HCT116 (cell line): ENCODE data around the gene APBA2. TPM values are rescaled to one million over a fixed set of nuclear protein-coding genes. Genes with fewer than 3 reads are reported as not detected.

ENCODE experiments used
- ATAC-seq: fragments of 200-7000 bp; cut with Tn5 transposase; 2 replicates; pipeline ENCODE4 v1.9.1; 2020; ENCODE audit warnings: mild to moderate bottlenecking, moderate library complexity
- BruUV-seq: library from RNA; stranded (reverse); fragments of 400-500 nt; replicated peaks from 2 replicates; lab custom pipeline; 2021; lab: Mats Ljungman, UMichigan
- CTCF ChIA-PET: fragments of 300-600 bp; sonication (Branson Sonifier 250); formaldehyde crosslinking; loops from one replicate; lab custom pipeline; 2021; ENCODE audit warnings: antibody characterized with exemption; lab: Charles Lee
- POLR2A ChIA-PET: fragments of 300-600, 350-600 bp; sonication (Branson Sonifier 250); formaldehyde crosslinking; loops from one replicate; lab custom pipeline; 2021; ENCODE audit warnings: antibody characterized with exemption; lab: Charles Lee
- RAD21 ChIA-PET, 2 experiments: fragments of 300-600 bp; sonication (Branson Sonifier 250); formaldehyde crosslinking; loops; one replicate each; lab custom pipeline; 2023; ENCODE audit warnings: low total read pairs in 2 of 2; ENCODE audit not compliant: uncharacterized antibody in 2 of 2, unreplicated experiment in 2 of 2, low non-redundant PET in 1 of 2; lab: Charles Lee
- DNase-seq: peaks from one replicate; pipeline ENCODE4 v3.0.0-alpha.2; 2010; ENCODE audit warnings: low read depth, low spot score
- H2AFZ ChIP-seq: fragments of 200-600 bp; shearing (Covaris generic), sonication (generic); 2 replicates; pipeline ENCODE4 v1.6.1; 2017; ENCODE audit warnings: low read depth, mixed run types, mixed read lengths, antibody characterized with exemption, low read length; ENCODE audit not compliant: poor library complexity, severe bottlenecking
- H3K27ac ChIP-seq: 2 replicates; pipeline ENCODE4 v1.5.1; 2012; ENCODE audit warnings: low read depth, low read length
- H3K27me3 ChIP-seq: fragments of 200-600 bp; sonication (generic); 2 replicates; pipeline ENCODE4 v1.6.1; 2016; ENCODE audit warnings: mixed run types, low read length, mixed read lengths; ENCODE audit not compliant: insufficient read depth
- H3K36me3 ChIP-seq, 2 experiments: fragments of 200-500 bp in 1 of 2; fragments of 200-600 bp in 1 of 2; sonication (Bioruptor generic) in 1 of 2; sonication (generic) in 1 of 2; 2 replicates each; pipeline versions ENCODE4 v1.5.1 to v1.6.1; 2014 to 2016; ENCODE audit warnings: low read length in 2 of 2, inconsistent platforms in 1 of 2, mixed read lengths in 1 of 2, mixed run types in 1 of 2; ENCODE audit not compliant: insufficient read depth in 2 of 2, control insufficient read depth in 1 of 2
- H3K4me1 ChIP-seq, 2 experiments: fragments of 200-600 bp in 1 of 2; sonication (generic) in 1 of 2; 2 replicates each; pipeline versions ENCODE4 v1.5.1 to v1.6.1; 2012 to 2017; ENCODE audit warnings: low read length in 2 of 2, inconsistent platforms in 1 of 2, mild to moderate bottlenecking in 1 of 2, mixed read lengths in 1 of 2, mixed run types in 1 of 2, moderate library complexity in 1 of 2; ENCODE audit not compliant: insufficient read depth in 2 of 2, control insufficient read depth in 1 of 2
- H3K4me2 ChIP-seq: fragments of 200-600 bp; sonication (generic); 2 replicates; pipeline ENCODE4 v1.6.1; 2017; ENCODE audit warnings: mixed run types, low read length, mixed read lengths
- H3K4me3 ChIP-seq, 2 experiments: fragments of 200-600 bp in 1 of 2; sonication (generic) in 1 of 2; replicated peaks in 1 of 2; 2 replicates each; pipeline ENCODE4 v1.5.1; 2011 to 2016; ENCODE audit warnings: low read length in 2 of 2, control low read depth in 1 of 2, low read depth in 1 of 2, mild to moderate bottlenecking in 1 of 2, mixed read lengths in 1 of 2, mixed run types in 1 of 2
- H3K79me2 ChIP-seq: fragments of 200-600 bp; sonication (generic); 2 replicates; pipeline ENCODE4 v1.6.1; 2017; ENCODE audit warnings: mild to moderate bottlenecking, mixed run types, low read length, moderate library complexity, mixed read lengths; ENCODE audit not compliant: insufficient read depth
- H3K9ac ChIP-seq: fragments of 200-600 bp; sonication (generic); 2 replicates; pipeline ENCODE4 v1.6.1; 2016; ENCODE audit warnings: low read length, mixed read lengths
- H3K9me2 ChIP-seq: fragments of 200-600 bp; sonication (generic), shearing (Covaris generic); 2 replicates; pipeline ENCODE4 v1.6.1; 2017; ENCODE audit warnings: mixed run types, mild to moderate bottlenecking, moderate library complexity; ENCODE audit not compliant: insufficient read depth
- H3K9me3 ChIP-seq, 2 experiments: fragments of 200-500 bp in 1 of 2; fragments of 200-600 bp in 1 of 2; sonication (Bioruptor generic) in 1 of 2; sonication (generic) in 1 of 2; 2 replicates each; pipeline ENCODE4 v1.6.1; 2014 to 2017; ENCODE audit warnings: low read length in 2 of 2, mixed read lengths in 2 of 2, inconsistent platforms in 1 of 2, low read depth in 1 of 2, mild to moderate bottlenecking in 1 of 2, mixed run types in 1 of 2, moderate library complexity in 1 of 2; ENCODE audit not compliant: control insufficient read depth in 1 of 2, insufficient read depth in 1 of 2
- H4K20me1 ChIP-seq: fragments of 200-600 bp; sonication (generic), shearing (Covaris generic); 2 replicates; pipeline ENCODE4 v1.6.1; 2017; ENCODE audit warnings: mixed run types, mild to moderate bottlenecking, moderate library complexity; ENCODE audit not compliant: insufficient read depth
- EZH2 ChIP-seq: fragments of 200-600 bp; sonication (generic); IDR thresholded peaks from 2 replicates; pipeline ENCODE4 v1.6.1; 2017; ENCODE audit warnings: antibody characterized with exemption, mixed run types
- EZH2phosphoT487 ChIP-seq: fragments of 200-600 bp; IDR thresholded peaks from 2 replicates; pipeline ENCODE4 v1.6.1; 2018; ENCODE audit warnings: antibody characterized with exemption, borderline replicate concordance
- FOSL1 ChIP-seq: IDR thresholded peaks from 2 replicates; pipeline ENCODE4 v1.6.1; 2012; ENCODE audit warnings: low read depth
- SIN3A ChIP-seq: IDR thresholded peaks from 2 replicates; pipeline ENCODE4 v1.6.1; 2012; ENCODE audit warnings: low read depth
- SP1 ChIP-seq: IDR thresholded peaks from 2 replicates; pipeline ENCODE4 v1.6.1; 2012; ENCODE audit warnings: low read depth
- YY1 ChIP-seq: IDR thresholded peaks from 2 replicates; pipeline ENCODE4 v1.6.1; 2011; ENCODE audit warnings: low read length, low read depth, moderate library complexity, mild to moderate bottlenecking; ENCODE audit not compliant: insufficient replicate concordance; ENCODE audit errors: extremely low read depth
- intact Hi-C: fragments of 100-400 bp; cut with micrococcal nuclease; formaldehyde crosslinking; loops from 2 replicates; pipeline ENCODE4 v1.10.0; 2022
- total RNA-seq: library from RNA; stranded (reverse); gene quantifications from one replicate; pipeline ENCODE4 v1.2.1, GENCODE V29; 2021; ENCODE audit not compliant: unreplicated experiment
- TF ChIP-seq, protein P1 (sequence below): IDR thresholded peaks from 2 replicates; pipeline ENCODE4 v1.6.1; 2011; ENCODE audit warnings: mild to moderate bottlenecking, low read length, moderate library complexity; ENCODE audit not compliant: insufficient replicate concordance; ENCODE audit errors: extremely low read depth
- TF ChIP-seq, protein P2 (sequence below), 3 experiments: fragments of 200-600 bp in 1 of 3; sonication (generic) in 1 of 3; IDR thresholded peaks in 2 of 3; conservative IDR thresholded peaks in 1 of 3; 2 replicates each; pipeline ENCODE4 v1.5.1; 2012 to 2017; ENCODE audit warnings: low read depth in 2 of 3, low read length in 2 of 3, antibody characterized with exemption in 1 of 3, borderline replicate concordance in 1 of 3, control low read depth in 1 of 3, mild to moderate bottlenecking in 1 of 3, mixed read lengths in 1 of 3, mixed run types in 1 of 3, moderate library complexity in 1 of 3; ENCODE audit not compliant: insufficient read depth in 1 of 3
- TF ChIP-seq, protein P3 (sequence below): IDR thresholded peaks from 2 replicates; pipeline ENCODE4 v1.6.1; 2012

The APBA2 gene
- total RNA-seq, 1 experiment from 2014 or later, result 0.47 TPM

DNA sequence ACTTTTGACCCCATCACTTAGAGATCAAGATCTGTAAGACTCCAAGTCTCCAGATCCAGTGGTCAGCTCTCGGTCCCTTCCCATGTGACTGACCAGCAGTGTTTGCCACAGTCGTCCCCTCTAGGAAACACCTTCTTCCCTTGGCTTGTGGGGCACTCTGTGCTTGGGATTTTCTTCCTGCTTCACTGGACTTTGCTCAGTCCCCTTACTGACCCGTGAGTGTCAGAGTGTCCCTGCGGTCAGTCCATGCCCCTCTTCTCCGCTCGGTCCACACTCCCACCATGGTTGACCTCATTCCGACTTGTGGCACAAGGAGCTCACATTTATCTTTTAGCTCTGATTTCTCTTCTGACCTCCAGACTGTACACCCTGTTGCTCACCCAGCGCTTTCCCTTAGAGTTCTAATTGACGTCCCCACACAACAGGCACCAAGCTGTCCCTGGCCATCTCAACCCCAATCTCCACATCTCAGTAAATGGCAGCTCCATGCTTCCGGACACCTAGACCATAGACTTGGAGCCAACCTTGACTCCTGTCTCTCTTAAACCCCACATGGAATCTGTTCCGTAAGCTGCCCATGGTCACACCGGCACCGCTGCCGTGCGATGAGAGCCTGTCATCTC lies 67.9 kb downstream of the APBA2 start:
- H3K27ac ChIP-seq, result no peak overlapping the region
- peaks cover 0 to 5% of the 10 kb centered on the region in 2 experiments; a peak in 1 of 4 replicates for H3K4me1 ChIP-seq
- BruUV-seq, result no TSS peak
- intact Hi-C loops, result no loop called here
- ChIA-PET POLR2A (no interaction called here), RAD21 (no interaction called here), CTCF (no interaction called here)
- no peaks in the 10 kb centered on the region for H3K9me3 ChIP-seq
- no peaks in the 10 kb centered on the region for H3K36me3 ChIP-seq
- no peaks in the 10 kb centered on the region for H3K79me2 ChIP-seq
- H3K4me2 ChIP-seq, result no peak overlapping the region
- DNase-seq, result no peak
- ATAC-seq, result no peak
- no peaks in the 10 kb centered on the region for H3K9me2 ChIP-seq
- H3K9ac ChIP-seq, result no peak overlapping the region
- H4K20me1 ChIP-seq, result no peaks in the 10 kb centered on the region
- no peak overlapping the region for H2AFZ ChIP-seq
- peaks cover 3% of the 10 kb centered on the region; the same call in 1 of the 2 replicates for H3K27me3 ChIP-seq
- TF ChIP-seq EZH2phosphoT487 (no peak), YY1 (no peak), EZH2 (no peak), FOSL1 (no peak), SIN3A (no peak), SP1 (no peak)
- TF ChIP-seq, protein P1, sequence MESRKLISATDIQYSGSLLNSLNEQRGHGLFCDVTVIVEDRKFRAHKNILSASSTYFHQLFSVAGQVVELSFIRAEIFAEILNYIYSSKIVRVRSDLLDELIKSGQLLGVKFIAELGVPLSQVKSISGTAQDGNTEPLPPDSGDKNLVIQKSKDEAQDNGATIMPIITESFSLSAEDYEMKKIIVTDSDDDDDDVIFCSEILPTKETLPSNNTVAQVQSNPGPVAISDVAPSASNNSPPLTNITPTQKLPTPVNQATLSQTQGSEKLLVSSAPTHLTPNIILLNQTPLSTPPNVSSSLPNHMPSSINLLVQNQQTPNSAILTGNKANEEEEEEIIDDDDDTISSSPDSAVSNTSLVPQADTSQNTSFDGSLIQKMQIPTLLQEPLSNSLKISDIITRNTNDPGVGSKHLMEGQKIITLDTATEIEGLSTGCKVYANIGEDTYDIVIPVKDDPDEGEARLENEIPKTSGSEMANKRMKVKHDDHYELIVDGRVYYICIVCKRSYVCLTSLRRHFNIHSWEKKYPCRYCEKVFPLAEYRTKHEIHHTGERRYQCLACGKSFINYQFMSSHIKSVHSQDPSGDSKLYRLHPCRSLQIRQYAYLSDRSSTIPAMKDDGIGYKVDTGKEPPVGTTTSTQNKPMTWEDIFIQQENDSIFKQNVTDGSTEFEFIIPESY, result no peak
- TF ChIP-seq, protein P2, sequence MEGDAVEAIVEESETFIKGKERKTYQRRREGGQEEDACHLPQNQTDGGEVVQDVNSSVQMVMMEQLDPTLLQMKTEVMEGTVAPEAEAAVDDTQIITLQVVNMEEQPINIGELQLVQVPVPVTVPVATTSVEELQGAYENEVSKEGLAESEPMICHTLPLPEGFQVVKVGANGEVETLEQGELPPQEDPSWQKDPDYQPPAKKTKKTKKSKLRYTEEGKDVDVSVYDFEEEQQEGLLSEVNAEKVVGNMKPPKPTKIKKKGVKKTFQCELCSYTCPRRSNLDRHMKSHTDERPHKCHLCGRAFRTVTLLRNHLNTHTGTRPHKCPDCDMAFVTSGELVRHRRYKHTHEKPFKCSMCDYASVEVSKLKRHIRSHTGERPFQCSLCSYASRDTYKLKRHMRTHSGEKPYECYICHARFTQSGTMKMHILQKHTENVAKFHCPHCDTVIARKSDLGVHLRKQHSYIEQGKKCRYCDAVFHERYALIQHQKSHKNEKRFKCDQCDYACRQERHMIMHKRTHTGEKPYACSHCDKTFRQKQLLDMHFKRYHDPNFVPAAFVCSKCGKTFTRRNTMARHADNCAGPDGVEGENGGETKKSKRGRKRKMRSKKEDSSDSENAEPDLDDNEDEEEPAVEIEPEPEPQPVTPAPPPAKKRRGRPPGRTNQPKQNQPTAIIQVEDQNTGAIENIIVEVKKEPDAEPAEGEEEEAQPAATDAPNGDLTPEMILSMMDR (IDR thresholded peaks at IDR 0.05 in 2 of 3, conservative IDR thresholded peaks at IDR 0.05 in 1 of 3; ENCODE audit: borderline replicate concordance in 1 of 3, insufficient read depth in 1 of 3, low read depth in 2 of 3, low read length in 2 of 3), result no peak
- TF ChIP-seq, protein P3, sequence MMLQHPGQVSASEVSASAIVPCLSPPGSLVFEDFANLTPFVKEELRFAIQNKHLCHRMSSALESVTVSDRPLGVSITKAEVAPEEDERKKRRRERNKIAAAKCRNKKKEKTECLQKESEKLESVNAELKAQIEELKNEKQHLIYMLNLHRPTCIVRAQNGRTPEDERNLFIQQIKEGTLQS, result no peak
- H3K4me3 ChIP-seq, result no peak overlapping the region
